ENCODE data around the gene RNF181. TPM values are rescaled to one million over a fixed set of nuclear protein-coding genes. Genes with fewer than 3 reads are reported as not detected.

RNF181 gene
- total RNA-seq (2021) (78.5 and 99.1 TPM in 2 replicates), Bru-seq, nascent RNA (percentile 78 among the genes with signal in this experiment), BruChase-seq, experiment 1, labeled RNA remaining after a 2-hour chase (percentile 65 among the genes with signal in this experiment), BruChase-seq, experiment 2, labeled RNA remaining after a 6-hour chase (percentile 78 among the genes with signal in this experiment)
- long read RNA-seq, transcript RNF181-201 (5 exons, 569 nt), result major isoform, 112 of 130 reads
- long read RNA-seq, partial matches to known transcripts, result 0 of 130 reads
- long read RNA-seq, other reads (novel, unspliced or antisense), result 11 of 130 reads

- intact Hi-C loops (cut with micrococcal nuclease; ENCODE audit: unreplicated experiment), result no loop called here
- Histone ChIP-seq H3K27me3 (replicated peaks; ENCODE audit: insufficient read depth, low read depth, low read length, poor library complexity) (no peaks in the 10 kb centered on the region), H3K36me3 (ENCODE audit: insufficient read depth, low read length, poor library complexity, severe bottlenecking) (peaks cover 17% of the 10 kb centered on the region), H3K27ac (ENCODE audit: low read depth, low read length, poor library complexity, severe bottlenecking) (peak within 1 kb of the TSS; percentile 83), H3K4me1 (ENCODE audit: insufficient read depth, low read length, poor library complexity, severe bottlenecking) (no peaks in the 10 kb centered on the region), H3K9me3 (ENCODE audit: low read depth, low read length, poor library complexity, severe bottlenecking) (no peaks in the 10 kb centered on the region), H3K4me3 (ENCODE audit: low read depth, low read length, poor library complexity, severe bottlenecking) (peak within 1 kb of the TSS; percentile 82)
- ChIA-PET CTCF (interaction anchor here (0.6 kb wide), 1 partner anchor 189 kb away, joined by 3 read pairs; no protein-coding TSS in a partner anchor), POLR2A (ENCODE audit: low non-redundant PET) (interaction anchor here (0.5 to 0.6 kb wide), 3 partner anchors 14 to 49 kb away, joined by 3 to 7 read pairs (median 3); no protein-coding TSS in a partner anchor)
- BruUV-seq (replicated peaks), result no TSS peak
- peak; percentile 98 for DNase-seq (ENCODE audit: low spot score)
- TF ChIP-seq EZH2 (IDR thresholded peaks at IDR 0.05; ENCODE audit: borderline replicate concordance, low read depth, low read length, poor library complexity, severe bottlenecking) (no peak), CTCF (conservative IDR thresholded peaks at IDR 0.05; ENCODE audit: low read depth, low read length) (no peak)
Measured at GRCh38 chr2:85595301-85596025, at the start of gene RNF181. RNF181 (plus strand) TSS chr2:85595745; CDS start chr2:85595764, 19 bp downstream.

GRCh38 chr2:85545780-85546240 lies 49.7 kb upstream of the RNF181 start:
- POLR2A ChIA-PET (ENCODE audit: low non-redundant PET), result interaction anchor here (0.8 kb wide), 1 partner anchor 126 kb away, joined by 4 read pairs; no protein-coding TSS in a partner anchor
- Histone ChIP-seq H3K27me3 (replicated peaks; ENCODE audit: insufficient read depth, low read depth, low read length, poor library complexity) (no peaks in the 10 kb centered on the region), H3K36me3 (ENCODE audit: insufficient read depth, low read length, poor library complexity, severe bottlenecking) (peaks cover 74% of the 10 kb centered on the region), H3K9me3 (ENCODE audit: low read depth, low read length, poor library complexity, severe bottlenecking) (no peaks in the 10 kb centered on the region), H3K27ac (ENCODE audit: low read depth, low read length, poor library complexity, severe bottlenecking) (peak overlapping the region; percentile 26), H3K4me3 (ENCODE audit: low read depth, low read length, poor library complexity, severe bottlenecking) (no peak overlapping the region), H3K4me1 (ENCODE audit: insufficient read depth, low read length, poor library complexity, severe bottlenecking) (peaks cover 37% of the 10 kb centered on the region)
- CTCF ChIA-PET, result no interaction called here
- intact Hi-C loops (cut with micrococcal nuclease; ENCODE audit: unreplicated experiment), result loop anchor here (10.0 kb wide), 1 partner anchor 221 kb away; the partner anchor contains the start of gene TGOLN2
- DNase-seq (ENCODE audit: low spot score), result peak; percentile 22
- BruUV-seq (replicated peaks), result no TSS peak
- TF ChIP-seq CTCF (conservative IDR thresholded peaks at IDR 0.05; ENCODE audit: low read depth, low read length) (no peak), EZH2 (IDR thresholded peaks at IDR 0.05; ENCODE audit: borderline replicate concordance, low read depth, low read length, poor library complexity, severe bottlenecking) (no peak)

- peak overlapping the region; percentile 35 for H3K27ac ChIP-seq (ENCODE audit: low read depth, low read length, poor library complexity, severe bottlenecking)
- H3K9me3 ChIP-seq (ENCODE audit: low read depth, low read length, poor library complexity, severe bottlenecking), result no peaks in the 10 kb centered on the region
- H3K4me1 ChIP-seq (ENCODE audit: insufficient read depth, low read length, poor library complexity, severe bottlenecking), result peaks cover 23% of the 10 kb centered on the region
- no TSS peak for BruUV-seq (replicated peaks)
- ChIA-PET CTCF (no interaction called here), POLR2A (ENCODE audit: low non-redundant PET) (interaction anchor here (0.7 kb wide), 2 partner anchors 48 to 151 kb away, joined by 3 read pairs; partner anchors contain the start of gene RNF181)
- peaks cover 74% of the 10 kb centered on the region for H3K36me3 ChIP-seq (ENCODE audit: insufficient read depth, low read length, poor library complexity, severe bottlenecking)
- H3K4me3 ChIP-seq (ENCODE audit: low read depth, low read length, poor library complexity, severe bottlenecking), result no peak overlapping the region
- TF ChIP-seq CTCF (conservative IDR thresholded peaks at IDR 0.05; ENCODE audit: low read depth, low read length), result no peak
- TF ChIP-seq EZH2 (IDR thresholded peaks at IDR 0.05; ENCODE audit: borderline replicate concordance, low read depth, low read length, poor library complexity, severe bottlenecking), result no peak
- no peaks in the 10 kb centered on the region for H3K27me3 ChIP-seq (replicated peaks; ENCODE audit: insufficient read depth, low read depth, low read length, poor library complexity)
- no peak for DNase-seq (ENCODE audit: low spot score)
- intact Hi-C loops (cut with micrococcal nuclease; ENCODE audit: unreplicated experiment), result loop anchor here (10.0 kb wide), 1 partner anchor 222 kb away; the partner anchor contains the start of gene TGOLN2
Measured at GRCh38 chr2:85547089-85547858, 48.3 kb upstream of the RNF181 start.
